ENCODE results near the gene PAPPA2.

Gene PAPPA2

GRCh38 chr1:176831150-176831549 lies 368.2 kb downstream of the PAPPA2 start:
- no peaks in the 10 kb centered on the region for H3K79me2 ChIP-seq (ENCODE audit: control insufficient read depth, insufficient read depth, low read length, unreplicated experiment)
- no peaks in the 10 kb centered on the region for H3K27me3 ChIP-seq (ENCODE audit: insufficient read depth, low read length)
- H3K36me3 ChIP-seq (ENCODE audit: insufficient read depth, low read length): no peaks in the 10 kb centered on the region
- H3K27ac ChIP-seq (ENCODE audit: low read depth, low read length): no peak overlapping the region
- H2AFZ ChIP-seq (ENCODE audit: low read length, unreplicated experiment): no peak overlapping the region
- no peak overlapping the region for H3K4me3 ChIP-seq (ENCODE audit: low read depth, low read length)
- no peaks in the 10 kb centered on the region for H3K4me1 ChIP-seq (ENCODE audit: control insufficient read depth, insufficient read depth, low read length, unreplicated experiment)

- Histone ChIP-seq H3K36me3 (ENCODE audit: insufficient read depth, low read length) (no peaks in the 10 kb centered on the region), H3K27me3 (ENCODE audit: insufficient read depth, low read length) (no peaks in the 10 kb centered on the region), H3K4me3 (ENCODE audit: low read depth, low read length) (no peak overlapping the region), H2AFZ (ENCODE audit: low read length, unreplicated experiment) (no peak overlapping the region), H3K27ac (ENCODE audit: low read depth, low read length) (no peak overlapping the region), H3K4me1 (ENCODE audit: control insufficient read depth, insufficient read depth, low read length, unreplicated experiment) (no peaks in the 10 kb centered on the region), H3K79me2 (ENCODE audit: control insufficient read depth, insufficient read depth, low read length, unreplicated experiment) (no peaks in the 10 kb centered on the region)
These were observed 374.7 kb downstream of the PAPPA2 start for GRCh38 chr1:176837708-176838107.

- Histone ChIP-seq H3K79me2 (ENCODE audit: control insufficient read depth, insufficient read depth, low read length, unreplicated experiment) (no peaks in the 10 kb centered on the region), H2AFZ (ENCODE audit: low read length, unreplicated experiment) (no peak overlapping the region), H3K4me3 (ENCODE audit: low read depth, low read length) (no peak overlapping the region), H3K36me3 (ENCODE audit: insufficient read depth, low read length) (no peaks in the 10 kb centered on the region), H3K27ac (ENCODE audit: low read depth, low read length) (no peak overlapping the region), H3K4me1 (ENCODE audit: control insufficient read depth, insufficient read depth, low read length, unreplicated experiment) (no peaks in the 10 kb centered on the region), H3K27me3 (ENCODE audit: insufficient read depth, low read length) (no peaks in the 10 kb centered on the region)
These were observed 375.5 kb downstream of the PAPPA2 start for GRCh38 chr1:176838276-176838995.

GRCh38 chr1:176839216-176839615 lies 376.2 kb downstream of the PAPPA2 start:
- Histone ChIP-seq H3K79me2 (ENCODE audit: control insufficient read depth, insufficient read depth, low read length, unreplicated experiment) (no peaks in the 10 kb centered on the region), H3K36me3 (ENCODE audit: insufficient read depth, low read length) (no peaks in the 10 kb centered on the region), H3K27me3 (ENCODE audit: insufficient read depth, low read length) (no peaks in the 10 kb centered on the region), H3K4me1 (ENCODE audit: control insufficient read depth, insufficient read depth, low read length, unreplicated experiment) (no peaks in the 10 kb centered on the region), H2AFZ (ENCODE audit: low read length, unreplicated experiment) (no peak overlapping the region), H3K4me3 (ENCODE audit: low read depth, low read length) (no peak overlapping the region), H3K27ac (ENCODE audit: low read depth, low read length) (no peak overlapping the region)

- no peak overlapping the region for H2AFZ ChIP-seq (ENCODE audit: low read length, unreplicated experiment)
- no peaks in the 10 kb centered on the region for H3K4me1 ChIP-seq (ENCODE audit: control insufficient read depth, insufficient read depth, low read length, unreplicated experiment)
- no peak overlapping the region for H3K4me3 ChIP-seq (ENCODE audit: low read depth, low read length)
- no peaks in the 10 kb centered on the region for H3K79me2 ChIP-seq (ENCODE audit: control insufficient read depth, insufficient read depth, low read length, unreplicated experiment)
- no peaks in the 10 kb centered on the region for H3K36me3 ChIP-seq (ENCODE audit: insufficient read depth, low read length)
- H3K27me3 ChIP-seq (ENCODE audit: insufficient read depth, low read length): no peaks in the 10 kb centered on the region
- H3K27ac ChIP-seq (ENCODE audit: low read depth, low read length): no peak overlapping the region
These were observed 378.3 kb downstream of the PAPPA2 start for GRCh38 chr1:176841238-176841637.

GRCh38 chr1:176843352-176844297 lies 380.6 kb downstream of the PAPPA2 start:
- H3K27me3 ChIP-seq (ENCODE audit: insufficient read depth, low read length): no peaks in the 10 kb centered on the region
- no peaks in the 10 kb centered on the region for H3K79me2 ChIP-seq (ENCODE audit: control insufficient read depth, insufficient read depth, low read length, unreplicated experiment)
- H3K4me3 ChIP-seq (ENCODE audit: low read depth, low read length): no peak overlapping the region
- no peaks in the 10 kb centered on the region for H3K4me1 ChIP-seq (ENCODE audit: control insufficient read depth, insufficient read depth, low read length, unreplicated experiment)
- H3K36me3 ChIP-seq (ENCODE audit: insufficient read depth, low read length): no peaks in the 10 kb centered on the region
- H3K27ac ChIP-seq (ENCODE audit: low read depth, low read length): no peak overlapping the region
- H2AFZ ChIP-seq (ENCODE audit: low read length, unreplicated experiment): no peak overlapping the region

GRCh38 chr1:176847052-176847451 lies 384.1 kb downstream of the PAPPA2 start:
- no peaks in the 10 kb centered on the region for H3K36me3 ChIP-seq (ENCODE audit: insufficient read depth, low read length)
- H3K27me3 ChIP-seq (ENCODE audit: insufficient read depth, low read length): no peaks in the 10 kb centered on the region
- H3K27ac ChIP-seq (ENCODE audit: low read depth, low read length): no peak overlapping the region
- no peaks in the 10 kb centered on the region for H3K79me2 ChIP-seq (ENCODE audit: control insufficient read depth, insufficient read depth, low read length, unreplicated experiment)
- no peak overlapping the region for H3K4me3 ChIP-seq (ENCODE audit: low read depth, low read length)
- no peak overlapping the region for H2AFZ ChIP-seq (ENCODE audit: low read length, unreplicated experiment)
- H3K4me1 ChIP-seq (ENCODE audit: control insufficient read depth, insufficient read depth, low read length, unreplicated experiment): no peaks in the 10 kb centered on the region

GRCh38 chr1:176849281-176849680 lies 386.3 kb downstream of the PAPPA2 start:
- Histone ChIP-seq H3K27me3 (ENCODE audit: insufficient read depth, low read length) (no peaks in the 10 kb centered on the region), H3K4me1 (ENCODE audit: control insufficient read depth, insufficient read depth, low read length, unreplicated experiment) (no peaks in the 10 kb centered on the region), H3K4me3 (ENCODE audit: low read depth, low read length) (no peak overlapping the region), H3K36me3 (ENCODE audit: insufficient read depth, low read length) (no peaks in the 10 kb centered on the region), H3K79me2 (ENCODE audit: control insufficient read depth, insufficient read depth, low read length, unreplicated experiment) (no peaks in the 10 kb centered on the region), H2AFZ (ENCODE audit: low read length, unreplicated experiment) (no peak overlapping the region), H3K27ac (ENCODE audit: low read depth, low read length) (no peak overlapping the region)

GRCh38 chr1:176850871-176851270 lies 387.9 kb downstream of the PAPPA2 start:
- no peak overlapping the region for H3K27ac ChIP-seq (ENCODE audit: low read depth, low read length)
- H3K4me1 ChIP-seq (ENCODE audit: control insufficient read depth, insufficient read depth, low read length, unreplicated experiment): no peaks in the 10 kb centered on the region
- H3K4me3 ChIP-seq (ENCODE audit: low read depth, low read length): no peak overlapping the region
- no peaks in the 10 kb centered on the region for H3K79me2 ChIP-seq (ENCODE audit: control insufficient read depth, insufficient read depth, low read length, unreplicated experiment)
- no peaks in the 10 kb centered on the region for H3K36me3 ChIP-seq (ENCODE audit: insufficient read depth, low read length)
- H2AFZ ChIP-seq (ENCODE audit: low read length, unreplicated experiment): no peak overlapping the region
- no peaks in the 10 kb centered on the region for H3K27me3 ChIP-seq (ENCODE audit: insufficient read depth, low read length)

GRCh38 chr1:176852124-176852523 lies 389.1 kb downstream of the PAPPA2 start:
- no peaks in the 10 kb centered on the region for H3K79me2 ChIP-seq (ENCODE audit: control insufficient read depth, insufficient read depth, low read length, unreplicated experiment)
- H3K4me1 ChIP-seq (ENCODE audit: control insufficient read depth, insufficient read depth, low read length, unreplicated experiment): no peaks in the 10 kb centered on the region
- H3K27me3 ChIP-seq (ENCODE audit: insufficient read depth, low read length): no peaks in the 10 kb centered on the region
- H3K27ac ChIP-seq (ENCODE audit: low read depth, low read length): no peak overlapping the region
- H3K4me3 ChIP-seq (ENCODE audit: low read depth, low read length): no peak overlapping the region
- H2AFZ ChIP-seq (ENCODE audit: low read length, unreplicated experiment): no peak overlapping the region
- no peaks in the 10 kb centered on the region for H3K36me3 ChIP-seq (ENCODE audit: insufficient read depth, low read length)

- Histone ChIP-seq H3K27ac (ENCODE audit: low read depth, low read length) (no peak overlapping the region), H3K79me2 (ENCODE audit: control insufficient read depth, insufficient read depth, low read length, unreplicated experiment) (no peaks in the 10 kb centered on the region), H3K4me3 (ENCODE audit: low read depth, low read length) (no peak overlapping the region), H3K27me3 (ENCODE audit: insufficient read depth, low read length) (no peaks in the 10 kb centered on the region), H3K36me3 (ENCODE audit: insufficient read depth, low read length) (no peaks in the 10 kb centered on the region), H2AFZ (ENCODE audit: low read length, unreplicated experiment) (no peak overlapping the region), H3K4me1 (ENCODE audit: control insufficient read depth, insufficient read depth, low read length, unreplicated experiment) (no peaks in the 10 kb centered on the region)
These were observed 390.5 kb downstream of the PAPPA2 start for GRCh38 chr1:176853503-176853902.
